Uterus (tissue), 4 donors: ENCODE measurements around the gene HNRNPA1. TPM values are rescaled to one million over a fixed set of nuclear protein-coding genes. Genes with fewer than 3 reads are reported as not detected.
"Not testable (repeated sequence)": the region's sequence is repeated elsewhere in the genome, so short reads cannot be mapped to it uniquely, and the experiment has no call there.

Source experiments
- DNase-seq, 2 donors: peaks; one replicate each; pipeline ENCODE4 v3.0.0-alpha.2; 2019 to 2020
- H3K27ac ChIP-seq, 2 donors: fragments of 200-600 bp; sonication (generic); 1 replicate in 1 of 2; 2 replicates in 1 of 2; pipeline ENCODE4 v1.5.1; 2016 to 2018
- H3K27me3 ChIP-seq, 2 donors: fragments of 200-600 bp; sonication (generic); one replicate each; pipeline ENCODE4 v1.5.1; 2018 to 2019; ENCODE audit warnings: control low read depth in 1 of 2
- H3K36me3 ChIP-seq, 2 donors: fragments of 200-600 bp; sonication (generic); one replicate each; pipeline ENCODE4 v1.5.1; 2019; ENCODE audit warnings: control low read depth in 1 of 2
- H3K4me1 ChIP-seq, 2 donors: fragments of 200-600 bp; sonication (generic); one replicate each; pipeline ENCODE4 v1.5.1; 2018 to 2019; ENCODE audit warnings: control low read depth in 1 of 2
- H3K4me3 ChIP-seq, 2 donors: fragments of 200-600 bp; sonication (generic); 1 replicate in 1 of 2; 2 replicates in 1 of 2; pipeline ENCODE4 v1.5.1; 2018 to 2019; ENCODE audit warnings: mild to moderate bottlenecking in 1 of 2
- H3K9me3 ChIP-seq, 2 donors: fragments of 200-600 bp; sonication (generic); one replicate each; pipeline ENCODE4 v1.5.1; 2019; ENCODE audit warnings: control low read depth in 1 of 2
- POLR2A ChIP-seq, 2 donors: fragments of 450-650 bp; IDR thresholded peaks; one replicate each; pipeline ENCODE4 v1.6.1; 2016; ENCODE audit warnings: antibody characterized with exemption in 2 of 2, mild to moderate bottlenecking in 1 of 2, moderate library complexity in 1 of 2
- intact Hi-C: fragments of 100-400 bp; cut with DNase I; formaldehyde crosslinking; loops from one replicate; pipeline ENCODE4 v1.15.1; 2023; ENCODE audit warnings: low total_unique reads
- total RNA-seq, 4 donors: library from RNA; depleted of rRNA in 3 of 4; stranded (reverse); fragments of >200 nt in 3 of 4; gene quantifications; one replicate each; pipeline versions ENCODE4 v1.1.0 to v1.2.4, GENCODE V29; 2014 to 2023
- TF ChIP-seq, protein P1 (sequence below), 4 experiments: fragments of 200-600 bp in 2 of 4; fragments of 450-650 bp in 2 of 4; sonication (generic) in 2 of 4; IDR thresholded peaks; one replicate each; pipeline ENCODE4 v1.5.1; 2016 to 2019; ENCODE audit warnings: antibody characterized with exemption in 4 of 4, mild to moderate bottlenecking in 2 of 4, moderate library complexity in 1 of 4
- donor health status: DM: yes; HTN: yes; CAD: no.

The HNRNPA1 gene
- 1,000 to 10,000 TPM in 2 of 4 donors, 100 to 1,000 TPM in 2; 245 to 1,238 (median 796) TPM for total RNA-seq

DNA sequence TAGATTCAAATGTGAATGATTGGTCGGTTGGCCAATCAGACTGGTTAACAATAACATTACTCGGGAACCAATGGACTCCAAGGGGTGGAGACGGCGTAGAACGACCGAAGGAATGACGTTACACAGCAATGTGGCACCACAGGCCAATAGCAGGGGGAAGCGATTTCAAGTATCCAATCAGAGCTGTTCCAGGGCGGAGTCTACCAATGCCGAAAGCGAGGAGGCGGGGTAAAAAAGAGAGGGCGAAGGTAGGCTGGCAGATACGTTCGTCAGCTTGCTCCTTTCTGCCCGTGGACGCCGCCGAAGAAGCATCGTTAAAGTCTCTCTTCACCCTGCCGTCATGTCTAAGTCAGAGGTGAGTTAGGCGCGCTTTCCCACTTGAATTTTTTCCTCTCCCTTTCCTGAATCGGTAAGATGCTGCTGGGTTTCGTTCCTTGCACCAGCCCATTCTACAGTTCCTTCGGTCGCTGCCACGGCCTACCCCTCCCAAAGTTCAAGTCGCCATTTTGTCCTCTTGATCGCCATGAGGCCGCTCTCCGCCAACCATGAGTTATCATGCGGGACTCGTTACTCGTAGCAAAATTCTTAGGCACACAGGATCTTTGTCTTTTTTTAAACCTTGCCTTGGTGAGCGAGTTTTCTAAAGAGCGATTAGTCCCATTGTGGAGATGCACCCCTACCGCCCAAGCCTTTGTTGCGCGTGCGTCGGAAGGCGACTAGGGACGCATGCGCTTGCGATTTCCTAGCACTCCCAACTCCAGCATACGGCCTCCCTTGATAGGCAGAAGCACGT lies at the start of gene HNRNPA1:
Gene HNRNPA1 (plus strand): TSS at position 259 of the 793 bp plus-strand sequence. CDS start 82 bp downstream, at position 341.
- H3K36me3 ChIP-seq = no peaks in the 10 kb centered on the region
- intact Hi-C loops = no loop called here
- H3K4me3 ChIP-seq = peak within 1 kb of the TSS; percentile 78 to 91
- DNase-seq = peak; percentile 94 to 99
- H3K27me3 ChIP-seq = no peaks in the 10 kb centered on the region
- no peaks in the 10 kb centered on the region for H3K9me3 ChIP-seq
- TF ChIP-seq, protein P1, sequence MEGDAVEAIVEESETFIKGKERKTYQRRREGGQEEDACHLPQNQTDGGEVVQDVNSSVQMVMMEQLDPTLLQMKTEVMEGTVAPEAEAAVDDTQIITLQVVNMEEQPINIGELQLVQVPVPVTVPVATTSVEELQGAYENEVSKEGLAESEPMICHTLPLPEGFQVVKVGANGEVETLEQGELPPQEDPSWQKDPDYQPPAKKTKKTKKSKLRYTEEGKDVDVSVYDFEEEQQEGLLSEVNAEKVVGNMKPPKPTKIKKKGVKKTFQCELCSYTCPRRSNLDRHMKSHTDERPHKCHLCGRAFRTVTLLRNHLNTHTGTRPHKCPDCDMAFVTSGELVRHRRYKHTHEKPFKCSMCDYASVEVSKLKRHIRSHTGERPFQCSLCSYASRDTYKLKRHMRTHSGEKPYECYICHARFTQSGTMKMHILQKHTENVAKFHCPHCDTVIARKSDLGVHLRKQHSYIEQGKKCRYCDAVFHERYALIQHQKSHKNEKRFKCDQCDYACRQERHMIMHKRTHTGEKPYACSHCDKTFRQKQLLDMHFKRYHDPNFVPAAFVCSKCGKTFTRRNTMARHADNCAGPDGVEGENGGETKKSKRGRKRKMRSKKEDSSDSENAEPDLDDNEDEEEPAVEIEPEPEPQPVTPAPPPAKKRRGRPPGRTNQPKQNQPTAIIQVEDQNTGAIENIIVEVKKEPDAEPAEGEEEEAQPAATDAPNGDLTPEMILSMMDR (IDR thresholded peaks at IDR 0.05) = peak in 1 of 4 experiments; percentile 18
- peak; percentile 98 for TF ChIP-seq POLR2A (IDR thresholded peaks at IDR 0.05)
- H3K27ac ChIP-seq = peak within 1 kb of the TSS; percentile 97 to 98
- H3K4me1 ChIP-seq = peaks cover 19 to 23% of the 10 kb centered on the region in 2 donors

DNA sequence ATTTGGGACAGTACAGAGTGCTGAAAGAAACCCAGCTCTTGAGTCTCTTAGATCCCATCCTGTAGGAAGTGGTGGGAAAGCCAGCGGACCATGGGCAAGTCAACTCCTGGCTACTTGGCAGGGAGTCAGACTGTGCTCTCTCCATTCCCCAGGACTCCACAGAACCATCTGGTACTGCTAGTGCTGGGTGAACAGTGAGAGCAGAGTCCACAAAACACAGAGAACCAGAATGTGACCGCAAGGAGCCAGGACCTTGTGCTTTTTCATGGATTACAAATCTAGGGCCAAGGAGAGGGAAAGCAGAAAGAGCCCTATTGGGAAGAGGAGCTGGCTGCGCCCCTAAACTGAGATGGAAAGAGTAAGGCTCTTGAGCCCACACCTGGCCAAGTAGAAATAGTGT lies 49.3 kb upstream of the HNRNPA1 start:
- H3K36me3 ChIP-seq, H3K4me1 ChIP-seq, H3K9me3 ChIP-seq, intact Hi-C loops, H3K4me3 ChIP-seq, H3K27me3 ChIP-seq, DNase-seq, H3K27ac ChIP-seq: not testable (repeated sequence)

DNA sequence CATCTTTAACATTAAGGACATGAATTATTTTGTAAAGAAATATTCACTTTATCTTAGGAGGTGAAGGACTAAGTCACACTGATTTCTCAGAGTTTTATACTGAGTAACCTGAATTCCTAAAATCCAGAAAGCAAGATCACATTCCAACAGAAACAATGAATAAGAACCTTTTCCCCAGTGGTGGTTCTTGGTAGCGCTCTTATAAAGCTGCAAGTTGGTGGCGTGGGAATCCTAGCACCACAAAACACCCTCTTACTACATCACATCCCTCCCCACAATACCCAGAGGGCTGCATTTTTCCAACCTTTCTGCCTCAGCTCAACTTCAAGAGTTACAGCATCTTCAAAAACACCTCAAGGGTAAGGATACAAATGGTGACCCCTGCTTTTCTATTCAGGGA lies 47.7 kb upstream of the HNRNPA1 start:
- intact Hi-C loops = no loop called here
- no peaks in the 10 kb centered on the region for H3K4me1 ChIP-seq
- H3K36me3 ChIP-seq = no peaks in the 10 kb centered on the region
- no peak for DNase-seq
- no peak overlapping the region for H3K27ac ChIP-seq
- H3K4me3 ChIP-seq = no peak overlapping the region
- no peaks in the 10 kb centered on the region for H3K27me3 ChIP-seq
- no peaks in the 10 kb centered on the region for H3K9me3 ChIP-seq
- TF ChIP-seq, protein P1 (IDR thresholded peaks at IDR 0.05) = no peak
- TF ChIP-seq POLR2A (IDR thresholded peaks at IDR 0.05) = no peak

DNA sequence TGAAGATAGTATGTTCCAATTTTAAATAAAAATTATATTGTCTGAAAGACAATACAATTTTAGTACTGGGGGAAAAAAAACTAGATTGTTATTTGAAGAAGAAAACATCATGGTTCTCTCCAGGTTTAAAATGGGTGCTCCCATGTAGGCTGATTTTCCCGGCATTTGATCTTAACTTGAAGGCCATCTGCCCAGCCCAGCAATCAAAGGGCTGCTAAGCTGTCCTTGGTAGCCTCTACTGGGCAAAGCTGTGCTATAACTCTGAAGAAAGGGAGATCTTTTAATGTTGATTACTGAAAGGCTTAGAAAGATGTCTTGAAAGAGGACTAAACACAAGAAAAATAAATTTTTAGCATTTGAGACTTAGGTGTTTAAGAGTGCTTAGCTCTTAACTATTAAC lies 42.0 kb upstream of the HNRNPA1 start:
- no peaks in the 10 kb centered on the region for H3K4me1 ChIP-seq
- H3K9me3 ChIP-seq = no peaks in the 10 kb centered on the region
- no peaks in the 10 kb centered on the region for H3K27me3 ChIP-seq
- TF ChIP-seq, protein P1 (IDR thresholded peaks at IDR 0.05) = no peak
- TF ChIP-seq POLR2A (IDR thresholded peaks at IDR 0.05) = no peak
- DNase-seq = no peak
- no peak overlapping the region for H3K4me3 ChIP-seq
- no peak overlapping the region for H3K27ac ChIP-seq
- no peaks in the 10 kb centered on the region for H3K36me3 ChIP-seq
- intact Hi-C loops = no loop called here

DNA sequence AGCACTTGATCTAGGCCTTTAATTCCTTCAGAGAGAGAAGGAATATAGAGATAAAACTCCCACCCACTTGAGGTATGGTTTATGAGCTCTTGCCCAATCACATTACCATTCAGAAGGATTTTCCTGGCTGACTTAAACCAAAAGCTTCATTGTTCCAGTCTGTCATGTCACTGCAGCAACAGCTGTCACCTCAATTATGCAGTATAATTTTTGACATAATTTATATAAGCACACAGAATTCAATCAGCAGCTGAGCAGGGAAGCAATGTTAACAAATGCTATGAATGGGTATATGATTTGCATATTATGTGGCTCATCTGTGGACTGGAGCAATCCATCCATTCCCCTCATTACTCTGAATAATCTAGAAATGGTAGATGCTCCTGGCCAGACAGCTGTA lies 40.9 kb upstream of the HNRNPA1 start:
- Histone ChIP-seq H3K36me3 (no peaks in the 10 kb centered on the region), H3K4me3 (no peak overlapping the region), H3K4me1 (no peaks in the 10 kb centered on the region), H3K9me3 (no peaks in the 10 kb centered on the region), H3K27ac (no peak overlapping the region), H3K27me3 (no peaks in the 10 kb centered on the region)
- intact Hi-C loops = no loop called here
- TF ChIP-seq, protein P1 (IDR thresholded peaks at IDR 0.05) = no peak
- TF ChIP-seq POLR2A (IDR thresholded peaks at IDR 0.05) = no peak
- DNase-seq = no peak
